ENCODE measurements around the gene PRUNE2.
"Not testable (repeated sequence)": the region's sequence is repeated elsewhere in the genome, so short reads cannot be mapped to it uniquely, and the experiment has no call there.

PRUNE2 gene

DNA sequence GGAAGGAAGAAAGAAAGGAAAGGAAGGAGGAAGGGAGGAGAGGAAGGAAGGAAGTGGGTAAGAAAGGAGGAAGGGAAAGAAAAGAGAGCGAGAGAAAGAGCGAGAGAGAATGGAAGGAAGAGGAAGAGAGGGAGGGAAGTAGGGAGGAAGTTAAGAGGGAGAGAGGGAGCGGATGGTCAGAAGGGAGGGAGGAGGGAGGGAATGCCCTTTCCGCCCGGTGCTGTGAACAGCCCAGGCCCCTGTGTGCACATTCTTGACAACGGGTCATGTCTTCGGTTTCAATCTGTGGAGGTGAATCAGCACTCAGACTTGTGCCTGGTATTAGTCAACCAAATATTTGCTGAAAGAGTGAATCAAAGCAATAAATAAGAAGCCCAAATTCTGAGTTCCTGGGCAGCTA lies 39.2 kb downstream of the PRUNE2 start:
- H3K4me3 ChIP-seq (ENCODE audit: control insufficient read depth, low read depth, low read length), result no peak overlapping the region
- TF ChIP-seq, protein P1, sequence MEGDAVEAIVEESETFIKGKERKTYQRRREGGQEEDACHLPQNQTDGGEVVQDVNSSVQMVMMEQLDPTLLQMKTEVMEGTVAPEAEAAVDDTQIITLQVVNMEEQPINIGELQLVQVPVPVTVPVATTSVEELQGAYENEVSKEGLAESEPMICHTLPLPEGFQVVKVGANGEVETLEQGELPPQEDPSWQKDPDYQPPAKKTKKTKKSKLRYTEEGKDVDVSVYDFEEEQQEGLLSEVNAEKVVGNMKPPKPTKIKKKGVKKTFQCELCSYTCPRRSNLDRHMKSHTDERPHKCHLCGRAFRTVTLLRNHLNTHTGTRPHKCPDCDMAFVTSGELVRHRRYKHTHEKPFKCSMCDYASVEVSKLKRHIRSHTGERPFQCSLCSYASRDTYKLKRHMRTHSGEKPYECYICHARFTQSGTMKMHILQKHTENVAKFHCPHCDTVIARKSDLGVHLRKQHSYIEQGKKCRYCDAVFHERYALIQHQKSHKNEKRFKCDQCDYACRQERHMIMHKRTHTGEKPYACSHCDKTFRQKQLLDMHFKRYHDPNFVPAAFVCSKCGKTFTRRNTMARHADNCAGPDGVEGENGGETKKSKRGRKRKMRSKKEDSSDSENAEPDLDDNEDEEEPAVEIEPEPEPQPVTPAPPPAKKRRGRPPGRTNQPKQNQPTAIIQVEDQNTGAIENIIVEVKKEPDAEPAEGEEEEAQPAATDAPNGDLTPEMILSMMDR (IDR thresholded peaks at IDR 0.05; ENCODE audit: control insufficient read depth, insufficient read depth, low read depth, low read length, missing control alignments), result no peak
- peak; percentile 62 for DNase-seq (ENCODE audit: low read depth)

- no peak for DNase-seq (ENCODE audit: low read depth)
- H3K4me3 ChIP-seq (ENCODE audit: control insufficient read depth, low read depth, low read length), result no peak overlapping the region
- TF ChIP-seq, protein P1 (IDR thresholded peaks at IDR 0.05; ENCODE audit: control insufficient read depth, insufficient read depth, low read depth, low read length, missing control alignments), result no peak
Measured at GRCh38 chr9:76863832-76864231, 42.1 kb downstream of the PRUNE2 start.

- DNase-seq (ENCODE audit: low read depth), result no peak
- H3K4me3 ChIP-seq (ENCODE audit: control insufficient read depth, low read depth, low read length), result no peak overlapping the region
- TF ChIP-seq, protein P1 (IDR thresholded peaks at IDR 0.05; ENCODE audit: control insufficient read depth, insufficient read depth, low read depth, low read length, missing control alignments), result no peak
Measured at GRCh38 chr9:76859860-76860259, 46.1 kb downstream of the PRUNE2 start.

GRCh38 chr9:76858248-76858647 lies 47.7 kb downstream of the PRUNE2 start:
- not testable (repeated sequence) for H3K4me3 ChIP-seq (ENCODE audit: control insufficient read depth, low read depth, low read length); DNase-seq (ENCODE audit: low read depth)

DNA sequence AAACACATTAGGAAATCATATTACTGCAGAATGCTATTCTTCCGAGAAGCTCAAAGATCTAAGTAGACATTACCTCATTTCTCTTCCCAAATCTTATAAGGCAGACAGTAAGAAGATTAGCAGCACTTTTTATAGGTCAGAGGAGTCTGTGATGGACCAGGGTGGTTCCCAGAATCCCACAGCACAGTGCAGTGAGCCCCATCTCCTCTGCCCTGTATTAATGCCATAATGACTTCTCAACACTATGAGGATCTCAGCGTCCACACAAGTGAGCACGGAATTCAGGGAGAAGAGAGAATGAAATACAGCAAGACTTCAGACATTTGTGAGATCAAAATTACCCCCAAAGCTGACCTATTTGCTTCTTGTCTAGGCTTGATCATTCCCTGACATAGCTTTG lies 49.9 kb downstream of the PRUNE2 start:
- TF ChIP-seq, protein P1 (IDR thresholded peaks at IDR 0.05; ENCODE audit: control insufficient read depth, insufficient read depth, low read depth, low read length, missing control alignments), result no peak
- no peak overlapping the region for H3K4me3 ChIP-seq (ENCODE audit: control insufficient read depth, low read depth, low read length)
- no peak for DNase-seq (ENCODE audit: low read depth)

DNA sequence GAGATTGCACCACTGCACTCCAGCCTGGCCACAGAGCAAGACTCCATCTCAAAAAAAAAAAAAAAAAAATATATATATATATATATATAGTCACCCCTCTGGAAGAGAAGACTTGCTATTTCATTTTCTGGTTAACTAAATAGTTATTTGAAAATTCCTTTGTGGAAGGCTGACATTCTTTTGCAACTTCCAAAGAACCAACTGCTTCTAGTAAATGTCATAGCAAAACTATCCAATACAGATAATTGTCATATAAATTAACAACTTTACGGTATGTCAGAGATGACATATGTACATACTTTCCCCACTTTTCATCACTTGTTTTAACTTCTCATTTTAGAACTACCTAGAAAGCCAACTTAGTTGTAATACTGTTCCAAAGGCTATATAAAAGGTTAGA lies 50.9 kb downstream of the PRUNE2 start:
- no peak overlapping the region for H3K4me3 ChIP-seq (ENCODE audit: control insufficient read depth, low read depth, low read length)
- TF ChIP-seq, protein P1 (IDR thresholded peaks at IDR 0.05; ENCODE audit: control insufficient read depth, insufficient read depth, low read depth, low read length, missing control alignments), result no peak
- DNase-seq (ENCODE audit: low read depth), result no peak

DNA sequence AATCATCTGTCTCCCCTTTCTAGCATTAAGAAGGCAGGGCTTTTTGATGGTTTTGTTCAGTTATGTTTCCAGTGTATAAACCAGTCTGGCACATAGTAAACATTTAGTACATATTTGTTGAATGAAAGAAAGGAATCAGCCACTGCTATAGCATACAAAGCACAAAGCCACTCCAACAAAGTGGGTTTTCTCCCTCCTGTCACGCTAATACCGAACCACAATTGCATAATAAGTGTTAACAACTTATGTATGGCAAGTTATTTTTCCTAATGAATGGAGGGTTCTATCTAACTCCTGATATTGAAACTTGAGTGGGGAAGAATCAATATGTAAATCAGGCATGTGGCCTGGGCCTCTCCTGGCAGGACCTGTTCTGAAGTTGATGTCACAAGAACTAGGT lies 53.9 kb downstream of the PRUNE2 start:
- no peak for DNase-seq (ENCODE audit: low read depth)
- no peak overlapping the region for H3K4me3 ChIP-seq (ENCODE audit: control insufficient read depth, low read depth, low read length)
- TF ChIP-seq, protein P1 (IDR thresholded peaks at IDR 0.05; ENCODE audit: control insufficient read depth, insufficient read depth, low read depth, low read length, missing control alignments), result no peak
